Muscle of leg (tissue), 11 donors: ENCODE measurements around the gene CNTD1. TPM values are rescaled to one million over a fixed set of nuclear protein-coding genes. Genes with fewer than 3 reads are reported as not detected.

Experiments
- DNase-seq: peaks from one replicate; pipeline ENCODE4 v3.0.0; 2013
- H3K27ac ChIP-seq: one replicate; pipeline ENCODE4 v1.5.1; 2013; ENCODE audit warnings: mild to moderate bottlenecking, low read length, control low read depth
- H3K27me3 ChIP-seq: one replicate; pipeline ENCODE4 v1.6.1; 2013; ENCODE audit warnings: low read length; ENCODE audit not compliant: control insufficient read depth, insufficient read depth
- H3K36me3 ChIP-seq: one replicate; pipeline ENCODE4 v1.6.1; 2013; ENCODE audit warnings: low read length; ENCODE audit not compliant: control insufficient read depth, insufficient read depth
- H3K4me1 ChIP-seq: one replicate; pipeline ENCODE4 v1.6.1; 2013; ENCODE audit warnings: low read length; ENCODE audit not compliant: control insufficient read depth, insufficient read depth
- H3K4me3 ChIP-seq: one replicate; pipeline ENCODE4 v1.5.1; 2013; ENCODE audit warnings: low read length, control low read depth
- H3K9me3 ChIP-seq: replicated peaks from 2 replicates; pipeline ENCODE4 v1.6.1; 2013; ENCODE audit warnings: low read depth, low read length; ENCODE audit not compliant: control insufficient read depth
- WGBS: methylation state at CpG from one replicate; pipeline ENCODE4 v1.1.5; 2013; ENCODE audit warnings: missing lambda C conversion rate; ENCODE audit not compliant: insufficient coverage; 5-methylcytosine and 5-hydroxymethylcytosine counted together
- polyA plus RNA-seq, 8 donors: library from polyadenylated mRNA; unstranded; fragments of 120-200 nt; gene quantifications; one replicate each; pipeline versions ENCODE4 v1.2.1 to v1.2.3, GENCODE V29; 2013; ENCODE audit warnings: inconsistent platforms in 1 of 8, low replicate concordance in 1 of 8; ENCODE audit not compliant: insufficient read length in 8 of 8, insufficient read depth in 1 of 8
- total RNA-seq: library from RNA; stranded (reverse); fragments of 120-200 nt; gene quantifications from one replicate; pipeline ENCODE4 v1.2.4, GENCODE V29; 2013

The CNTD1 gene
- total and polyA plus RNA-seq, 9 donors = 0.04 to 1.6 (median 0.79) TPM

DNA sequence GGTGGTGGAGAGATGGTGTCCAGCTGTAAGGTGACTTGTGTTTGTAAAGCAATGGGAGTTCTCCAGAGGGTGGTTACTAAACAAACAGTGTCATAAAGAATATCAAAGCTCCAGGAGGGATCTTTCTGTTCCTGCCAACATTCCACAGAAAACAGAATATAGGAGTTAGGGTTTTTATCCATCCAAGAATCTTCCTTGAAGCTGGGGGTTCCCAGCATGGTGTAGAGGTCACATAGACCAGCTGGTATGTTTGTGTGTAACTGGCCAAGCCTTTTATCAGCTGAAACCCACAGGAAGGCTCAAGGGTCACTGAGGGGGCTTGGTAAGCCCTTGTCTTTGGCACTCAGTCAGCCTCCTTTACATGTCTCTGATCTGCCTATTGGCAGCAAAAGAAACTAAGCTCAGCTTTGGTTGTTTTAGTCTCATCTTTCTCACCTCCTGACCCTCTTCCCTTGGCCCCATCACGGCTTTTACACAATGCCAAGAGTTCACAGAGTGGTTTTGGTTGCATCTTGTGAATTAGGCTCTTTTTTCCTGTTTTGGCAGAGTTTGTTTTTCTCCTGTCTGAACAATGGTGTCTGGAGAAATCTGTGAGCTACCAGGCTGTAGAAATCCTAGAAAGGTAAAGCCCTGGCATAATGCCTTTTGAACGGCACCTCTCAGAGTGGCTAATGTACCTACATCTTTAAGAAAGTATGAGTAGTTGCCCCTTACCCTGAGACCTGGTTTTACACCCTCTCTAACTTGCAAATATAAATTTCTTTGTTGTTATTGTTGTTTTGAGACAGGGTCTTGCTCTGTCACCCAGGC, 4.6 kb downstream of the CNTD1 start:
- H3K4me1 ChIP-seq = peaks cover 6% of the 10 kb centered on the region
- H3K4me3 ChIP-seq = no peak overlapping the region
- DNase-seq = no peak
- H3K36me3 ChIP-seq = no peaks in the 10 kb centered on the region
- no peaks in the 10 kb centered on the region for H3K27me3 ChIP-seq
- H3K27ac ChIP-seq = no peak overlapping the region
- H3K9me3 ChIP-seq = no peaks in the 10 kb centered on the region
- WGBS = no CpG with 5 or more reads among the region's 2 CpGs

DNA sequence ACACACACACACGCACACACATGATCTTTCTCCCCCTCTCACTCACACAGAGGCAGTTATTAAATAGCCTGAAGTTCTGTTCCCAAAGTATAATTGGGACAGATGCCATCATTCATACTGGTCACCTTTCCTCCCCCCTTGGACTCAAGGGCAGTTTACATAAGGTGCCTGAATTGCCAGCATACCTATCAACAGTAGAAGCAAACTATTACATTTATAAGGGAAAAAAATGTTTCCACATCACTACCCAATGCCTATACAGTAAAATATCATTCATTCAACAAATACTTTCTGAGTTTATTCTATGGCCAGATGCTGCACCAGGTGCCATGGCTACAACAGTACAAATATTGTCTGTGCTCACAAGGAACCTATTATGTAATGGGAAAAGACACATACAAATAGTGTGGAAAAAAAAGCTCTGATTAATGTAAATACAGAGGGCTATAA, 6.3 kb downstream of the CNTD1 start:
- Histone ChIP-seq H3K4me1 (no peaks in the 10 kb centered on the region), H3K36me3 (peaks cover 5% of the 10 kb centered on the region), H3K4me3 (no peak overlapping the region), H3K27ac (no peak overlapping the region), H3K27me3 (no peaks in the 10 kb centered on the region), H3K9me3 (no peaks in the 10 kb centered on the region)
- no peak for DNase-seq
- no CpG with 5 or more reads among the region's 1 CpG for WGBS

DNA sequence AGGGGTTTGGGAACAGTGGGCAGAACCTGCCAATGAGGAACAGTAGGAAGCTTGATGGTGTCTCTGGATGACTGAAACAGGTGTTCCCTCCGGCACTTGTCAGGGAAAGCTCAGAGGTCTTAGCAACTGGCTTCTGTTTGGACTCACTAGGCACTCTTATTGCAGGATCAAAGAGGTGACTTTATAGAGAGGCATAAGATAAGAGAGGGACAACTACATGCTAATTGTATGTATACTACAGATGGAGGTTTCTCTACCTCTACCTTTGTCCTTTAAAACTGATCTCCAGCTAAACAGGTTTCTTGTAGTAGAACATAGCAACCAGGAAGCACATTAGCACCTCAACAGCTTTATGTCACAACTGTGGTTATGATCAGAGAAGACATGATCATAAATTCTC, 7.6 kb downstream of the CNTD1 start:
- no peak for DNase-seq
- Histone ChIP-seq H3K36me3 (peaks cover 10% of the 10 kb centered on the region), H3K9me3 (no peaks in the 10 kb centered on the region), H3K27me3 (no peaks in the 10 kb centered on the region), H3K27ac (no peak overlapping the region), H3K4me1 (no peaks in the 10 kb centered on the region), H3K4me3 (no peak overlapping the region)
- 100% methylated on average over 1 of the region's 1 CpG for WGBS

DNA sequence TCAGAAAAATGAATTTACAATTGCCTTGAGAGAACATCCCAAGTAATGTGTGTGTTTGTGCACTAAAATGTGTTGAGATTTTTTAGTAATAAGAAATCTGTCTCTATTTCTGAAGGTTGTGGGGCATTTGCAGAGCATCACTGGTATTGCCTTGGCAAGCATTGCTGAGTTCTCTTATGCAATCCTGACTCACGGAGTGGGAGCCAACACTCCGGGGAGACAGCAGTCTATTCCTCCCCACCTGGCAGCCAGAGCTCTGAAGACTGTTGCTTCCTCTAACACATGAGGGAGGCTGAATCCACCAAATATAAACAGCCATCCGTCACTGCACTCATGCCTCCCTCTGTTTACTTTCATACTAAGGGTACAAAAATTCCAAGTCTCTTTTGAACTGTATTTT, 10.6 kb downstream of the CNTD1 start:
- WGBS = 23% methylated on average over 2 of the region's 3 CpGs
- DNase-seq = no peak
- no peaks in the 10 kb centered on the region for H3K9me3 ChIP-seq
- no peak overlapping the region for H3K4me3 ChIP-seq
- no peaks in the 10 kb centered on the region for H3K27me3 ChIP-seq
- H3K36me3 ChIP-seq = peaks cover 19% of the 10 kb centered on the region
- H3K27ac ChIP-seq = no peak overlapping the region
- no peaks in the 10 kb centered on the region for H3K4me1 ChIP-seq

DNA sequence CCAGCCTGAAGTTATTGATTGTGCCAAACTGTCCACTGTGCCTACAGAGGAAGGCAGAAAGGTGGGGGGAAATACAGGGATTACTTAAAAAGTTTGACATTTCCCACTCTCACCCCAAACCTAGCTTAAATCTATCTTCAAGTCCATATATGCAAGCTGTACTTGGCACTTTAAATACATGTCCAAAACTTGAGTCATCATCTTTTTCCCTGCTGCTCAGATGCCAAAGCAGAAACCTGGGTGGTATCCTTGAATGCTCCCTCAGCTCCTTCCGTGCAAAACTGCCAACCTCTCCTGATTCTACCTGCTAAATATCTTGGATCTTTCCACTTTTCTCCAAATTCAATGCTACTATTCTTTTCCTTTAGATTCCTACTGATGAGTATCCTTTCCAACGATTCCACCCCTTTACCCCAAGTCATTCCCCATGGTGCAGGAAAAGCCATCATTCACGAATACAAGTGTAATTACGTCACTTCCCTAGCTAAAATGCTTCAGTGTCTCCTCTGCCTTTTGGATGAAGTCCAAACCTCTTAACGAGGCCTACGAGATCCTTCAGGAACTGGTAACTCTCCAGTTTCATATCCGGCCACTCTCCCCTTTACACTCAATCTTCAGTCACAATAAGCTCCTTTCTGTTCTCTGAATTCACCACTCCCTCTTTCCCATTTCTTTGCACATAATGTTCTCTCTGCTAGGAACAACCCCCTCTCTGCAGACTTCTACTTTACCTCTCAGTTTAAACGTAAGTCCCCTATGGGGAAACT, 16.2 kb downstream of the CNTD1 start:
- peak; percentile 86 for DNase-seq
- H3K4me1 ChIP-seq = peaks cover 4% of the 10 kb centered on the region
- H3K27me3 ChIP-seq = no peaks in the 10 kb centered on the region
- H3K9me3 ChIP-seq = no peaks in the 10 kb centered on the region
- 29% methylated on average over 8 of the region's 8 CpGs for WGBS
- peaks cover 60% of the 10 kb centered on the region for H3K36me3 ChIP-seq
- H3K27ac ChIP-seq = peak overlapping the region; percentile 59
- H3K4me3 ChIP-seq = no peak overlapping the region

DNA sequence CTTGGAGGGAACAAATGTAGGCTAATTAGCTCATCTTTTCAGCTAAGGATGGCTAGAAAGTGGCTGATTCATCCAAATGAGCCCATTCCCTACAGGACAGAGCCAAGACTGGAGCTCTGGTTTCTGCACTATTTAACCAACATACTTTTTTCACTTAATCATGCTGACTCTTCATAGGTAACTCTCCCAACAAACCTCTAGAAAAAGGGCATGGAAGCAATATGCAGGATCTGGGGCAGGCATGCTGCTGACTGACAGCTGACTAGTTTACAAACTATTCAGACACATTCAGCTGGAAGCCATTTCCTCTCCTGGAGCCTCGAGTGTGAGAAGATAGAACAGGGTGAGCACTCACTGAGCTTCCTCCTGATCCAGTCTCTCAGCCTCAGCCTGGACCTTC, 19.2 kb downstream of the CNTD1 start:
- WGBS = 50% methylated on average over 1 of the region's 1 CpG
- H3K9me3 ChIP-seq = no peaks in the 10 kb centered on the region
- DNase-seq = no peak
- no peaks in the 10 kb centered on the region for H3K27me3 ChIP-seq
- H3K4me3 ChIP-seq = no peak overlapping the region
- H3K27ac ChIP-seq = no peak overlapping the region
- peaks cover 65% of the 10 kb centered on the region for H3K36me3 ChIP-seq
- peaks cover 4% of the 10 kb centered on the region for H3K4me1 ChIP-seq

DNA sequence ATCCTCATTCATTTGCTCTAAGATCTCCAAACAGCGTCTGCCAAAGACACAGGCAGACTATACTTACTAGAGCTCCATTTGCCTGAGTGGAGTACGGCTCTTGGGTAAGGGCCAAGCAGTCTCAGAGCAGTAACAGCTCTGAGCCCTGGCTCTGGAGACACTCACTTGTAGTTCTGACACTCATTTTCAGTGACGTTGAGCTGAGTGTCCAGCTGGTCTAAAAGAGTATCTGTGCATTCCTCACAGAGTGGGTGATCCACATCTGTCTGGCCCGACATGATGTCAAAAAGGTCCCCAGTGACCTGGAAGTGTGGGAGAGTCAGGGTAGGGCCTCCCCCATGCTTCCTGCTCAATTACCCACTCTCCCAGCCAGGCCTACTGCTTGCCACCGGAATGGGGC, 19.7 kb downstream of the CNTD1 start:
- Histone ChIP-seq H3K27me3 (no peaks in the 10 kb centered on the region), H3K36me3 (peaks cover 65% of the 10 kb centered on the region), H3K4me1 (peaks cover 7% of the 10 kb centered on the region), H3K27ac (no peak overlapping the region), H3K4me3 (no peak overlapping the region), H3K9me3 (no peaks in the 10 kb centered on the region)
- no peak for DNase-seq
- 53% methylated on average over 4 of the region's 5 CpGs for WGBS

DNA sequence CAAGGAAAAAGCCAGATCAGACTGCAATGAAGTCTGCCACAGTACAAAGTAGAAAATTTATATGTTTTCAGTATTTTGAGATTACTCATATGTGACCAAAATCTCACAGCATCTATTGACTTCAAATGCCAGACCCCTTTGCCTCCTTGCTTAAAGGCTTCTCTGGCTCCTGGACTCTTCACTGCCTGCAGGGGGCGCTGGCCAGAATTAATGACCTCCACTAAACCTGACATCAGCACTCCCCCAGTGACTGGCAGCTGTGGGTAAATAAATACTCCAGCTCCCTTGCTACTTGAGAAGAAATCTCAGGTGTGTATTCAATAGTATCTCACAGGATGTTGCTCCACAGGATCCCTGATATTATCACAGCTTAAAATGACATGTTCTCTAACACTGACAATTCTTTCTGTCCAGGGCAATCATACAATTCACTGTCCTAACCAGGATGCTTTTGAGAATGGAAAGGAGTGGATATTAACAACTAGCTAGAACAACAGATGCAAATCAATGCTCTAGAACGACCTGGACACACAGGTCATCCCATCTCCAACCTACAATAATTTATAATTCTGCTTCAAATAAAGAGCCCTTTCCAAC, 21.4 kb downstream of the CNTD1 start:
- peaks cover 55% of the 10 kb centered on the region for H3K36me3 ChIP-seq
- DNase-seq = peak; percentile 33
- 67% methylated on average over 1 of the region's 2 CpGs for WGBS

DNA sequence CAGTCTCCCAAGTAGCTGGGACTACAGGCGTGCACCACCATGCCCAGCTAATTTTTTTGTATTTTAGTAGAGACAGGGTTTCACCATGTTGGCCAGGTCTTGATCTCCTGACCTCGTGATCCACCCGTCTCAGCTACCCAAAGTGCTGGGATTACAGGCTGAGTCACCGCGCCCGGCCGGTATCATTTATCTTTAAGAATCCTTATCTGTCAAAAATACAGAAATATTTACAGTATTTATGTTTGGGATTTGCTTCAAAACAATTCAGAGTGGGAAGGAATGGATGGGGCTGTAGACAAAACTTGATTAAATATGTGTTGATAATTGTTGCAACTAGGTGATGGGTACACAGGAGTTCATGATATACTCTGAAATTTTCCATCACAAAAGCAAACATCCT, 22.5 kb downstream of the CNTD1 start:
- Histone ChIP-seq H3K36me3 (peaks cover 45% of the 10 kb centered on the region), H3K27me3 (no peaks in the 10 kb centered on the region)

More for the DNA sequence above, 21.4 kb downstream of the CNTD1 start:
- H3K4me1 ChIP-seq = peaks cover 14% of the 10 kb centered on the region
- no peaks in the 10 kb centered on the region for H3K27me3 ChIP-seq
- no peaks in the 10 kb centered on the region for H3K9me3 ChIP-seq
- H3K4me3 ChIP-seq = no peak overlapping the region
- no peak overlapping the region for H3K27ac ChIP-seq

DNA sequence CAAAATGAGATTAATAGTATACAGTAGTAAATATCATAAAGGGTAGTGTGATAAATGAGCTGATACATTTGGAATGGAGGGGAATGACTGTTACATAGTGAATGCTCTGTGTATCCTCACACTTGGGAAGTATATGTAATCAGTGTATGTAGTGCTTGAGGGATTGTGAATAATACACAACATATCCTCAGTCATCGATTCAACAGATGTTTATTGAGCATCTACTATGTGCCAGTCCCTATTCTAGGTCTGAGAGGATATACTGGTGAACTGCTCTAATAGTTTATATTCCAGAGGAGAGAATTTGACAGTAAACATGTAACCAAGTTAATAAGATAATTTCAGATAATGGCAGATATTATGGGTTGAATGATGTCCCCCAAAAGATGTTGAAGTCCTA, 28.8 kb downstream of the CNTD1 start:
- DNase-seq = no peak
- no peak overlapping the region for H3K27ac ChIP-seq
- H3K27me3 ChIP-seq = no peaks in the 10 kb centered on the region
- no peak overlapping the region for H3K4me3 ChIP-seq
- H3K4me1 ChIP-seq = peaks cover 10% of the 10 kb centered on the region
- no peaks in the 10 kb centered on the region for H3K36me3 ChIP-seq
- WGBS = no CpG with 5 or more reads among the region's 1 CpG
- no peaks in the 10 kb centered on the region for H3K9me3 ChIP-seq

More for the DNA sequence above, 22.5 kb downstream of the CNTD1 start:
- H3K4me3 ChIP-seq = no peak overlapping the region
- DNase-seq = no peak
- no peak overlapping the region for H3K27ac ChIP-seq
- H3K9me3 ChIP-seq = no peaks in the 10 kb centered on the region
- no CpG with 5 or more reads among the region's 7 CpGs for WGBS
- H3K4me1 ChIP-seq = peaks cover 10% of the 10 kb centered on the region
